Head of caudate nucleus (tissue), 42 donors: Measurements from ENCODE around the gene WDFY1.

Experiments used
- DNase-seq, 42 donors: peaks; one replicate each; pipeline versions ENCODE4 v3.0.0 to v3.0.0-alpha.2; 2020 to 2021; ENCODE audit warnings: mixed read lengths in 7 of 42
- intact Hi-C: fragments of 100-400 bp; cut with DNase I; formaldehyde crosslinking; loops from one replicate; pipeline ENCODE4 v1.15.0; 2022

WDFY1 gene

GRCh38 chr2:223944703-223945531 lies at the start of gene WDFY1:
WDFY1 (minus strand) TSS chr2:223945335; CDS start chr2:223945284, 51 bp downstream.
- intact Hi-C loops, result no loop called here
- DNase-seq, result peak; percentile 76 to 98 (median 94)

GRCh38 chr2:223994562-223995162 lies 49.5 kb upstream of the WDFY1 start:
- intact Hi-C loops, result loop anchor here (2.0 to 5.0 kb wide), 2 partner anchors 46 to 293 kb away; no protein-coding TSS in a partner anchor
- no peak for DNase-seq

- intact Hi-C loops, result loop anchor here (2.0 to 5.0 kb wide), 2 partner anchors 47 to 294 kb away; no protein-coding TSS in a partner anchor
- peak in 40 of 42 donors; percentile 11 to 91 (median 72) for DNase-seq
These were observed 48.6 kb upstream of the WDFY1 start for GRCh38 chr2:223993634-223994232.

- DNase-seq, result peak in 1 of 42 donors; percentile 47
- intact Hi-C loops, result loop anchor here (5.0 kb wide), 1 partner anchor 296 kb away; no protein-coding TSS in a partner anchor
These were observed 46.5 kb upstream of the WDFY1 start for GRCh38 chr2:223991611-223992010.

- intact Hi-C loops, result loop anchor here (5.0 kb wide), 1 partner anchor 297 kb away; no protein-coding TSS in a partner anchor
These were observed 44.7 kb upstream of the WDFY1 start for GRCh38 chr2:223989856-223990232.

GRCh38 chr2:223989206-223989855 lies 44.2 kb upstream of the WDFY1 start:
- intact Hi-C loops, result no loop called here
- no peak for DNase-seq

More at GRCh38 chr2:223989856-223990232, 44.7 kb upstream of the WDFY1 start:
- no peak for DNase-seq

- DNase-seq, result peak in 1 of 42 donors; percentile 27
- intact Hi-C loops, result no loop called here
These were observed 36.1 kb upstream of the WDFY1 start for GRCh38 chr2:223981241-223981640.

GRCh38 chr2:223980803-223981202 lies 35.7 kb upstream of the WDFY1 start:
- intact Hi-C loops, result no loop called here

GRCh38 chr2:223980397-223980735 lies 35.2 kb upstream of the WDFY1 start:
- DNase-seq, result no peak
- intact Hi-C loops, result no loop called here

More at GRCh38 chr2:223980803-223981202, 35.7 kb upstream of the WDFY1 start:
- peak in 1 of 42 donors; percentile 2 for DNase-seq

- intact Hi-C loops, result no loop called here
- DNase-seq, result peak in 1 of 42 donors; percentile 17
These were observed 34.7 kb upstream of the WDFY1 start for GRCh38 chr2:223979730-223980396.

GRCh38 chr2:223978451-223978850 lies 33.3 kb upstream of the WDFY1 start:
- intact Hi-C loops, result no loop called here
- no peak for DNase-seq

- DNase-seq, result no peak
- intact Hi-C loops, result no loop called here
These were observed 31.6 kb upstream of the WDFY1 start for GRCh38 chr2:223976635-223977226.

- intact Hi-C loops, result loop anchor here (5.0 kb wide), 1 partner anchor 314 kb away; no protein-coding TSS in a partner anchor
- no peak for DNase-seq
These were observed 28.5 kb upstream of the WDFY1 start for GRCh38 chr2:223973606-223974005.

GRCh38 chr2:223972656-223973102 lies 27.5 kb upstream of the WDFY1 start:
- DNase-seq, result no peak
- intact Hi-C loops, result loop anchor here (5.0 kb wide), 1 partner anchor 315 kb away; no protein-coding TSS in a partner anchor

- intact Hi-C loops, result loop anchor here (5.0 kb wide), 1 partner anchor 316 kb away; no protein-coding TSS in a partner anchor
- no peak for DNase-seq
These were observed 26.6 kb upstream of the WDFY1 start for GRCh38 chr2:223971731-223972130.

- intact Hi-C loops, result loop anchor here (5.0 kb wide), 1 partner anchor 317 kb away; no protein-coding TSS in a partner anchor
- peak in 28 of 42 donors; percentile 24 to 89 (median 61) for DNase-seq
These were observed 25.4 kb upstream of the WDFY1 start for GRCh38 chr2:223970343-223971128.

- intact Hi-C loops, result loop anchor here (5.0 kb wide), 1 partner anchor 317 kb away; no protein-coding TSS in a partner anchor
- DNase-seq, result no peak
These were observed 24.7 kb upstream of the WDFY1 start for GRCh38 chr2:223969856-223970255.
